Measurements from ENCODE around the gene IRAK3.

- TF ChIP-seq POLR2A (IDR thresholded peaks at IDR 0.05; ENCODE audit: low read depth, low read length): no peak
- TF ChIP-seq CTCF (IDR thresholded peaks at IDR 0.05; ENCODE audit: extremely low read depth in 1 of 2, insufficient read depth in 1 of 2, low read depth in 1 of 2, low read length in 2 of 2): no peak
- no peak for TF ChIP-seq POLR2AphosphoS5 (IDR thresholded peaks at IDR 0.05; ENCODE audit: insufficient read depth, low read depth, low read length)
- no peak for TF ChIP-seq GATA2 (IDR thresholded peaks at IDR 0.05; ENCODE audit: insufficient read depth, insufficient read length, low read depth, low read length)
- TF ChIP-seq FOS (IDR thresholded peaks at IDR 0.05; ENCODE audit: borderline replicate concordance, insufficient read depth, low read length): no peak
- no peak for TF ChIP-seq MAX (IDR thresholded peaks at IDR 0.05; ENCODE audit: insufficient read depth, insufficient read length)
- no peak for TF ChIP-seq MYC (IDR thresholded peaks at IDR 0.05; ENCODE audit: low read depth, low read length)
Observed at GRCh38 chr12:66297080-66297479, 108.1 kb downstream of the IRAK3 start.

Data from endothelial cell of umbilical vein (primary cell).